Measurements from ENCODE around the gene TMEM82. TPM values are rescaled to one million over a fixed set of nuclear protein-coding genes. Genes with fewer than 3 reads are reported as not detected.

Gene TMEM82
- polyA plus RNA-seq, 1 donor from 2014 or later = not detected

- Histone ChIP-seq H3K9me3 (ENCODE audit: low read length) (no peaks in the 10 kb centered on the region), H3K79me2 (replicated peaks; ENCODE audit: insufficient read depth, low read length) (no peaks in the 10 kb centered on the region), H3K27ac (ENCODE audit: low read length) (no peak overlapping the region), H2AFZ (ENCODE audit: low read depth, low read length) (no peak overlapping the region), H3F3A (ENCODE audit: insufficient read depth, low read length, poor library complexity, severe bottlenecking) (no peaks in the 10 kb centered on the region), H3K27me3 (ENCODE audit: insufficient read depth, low read depth, low read length) (no peaks in the 10 kb centered on the region), H3K9ac (ENCODE audit: low read length) (no peak overlapping the region), H3K4me3 (ENCODE audit: low read length) (no peak overlapping the region), H4K20me1 (ENCODE audit: insufficient read depth) (no peaks in the 10 kb centered on the region), H3K36me3 (ENCODE audit: insufficient read depth, low read length) (no peaks in the 10 kb centered on the region), H3K9me2 (ENCODE audit: insufficient read depth, low read length) (no peaks in the 10 kb centered on the region), H3K4me2 (ENCODE audit: low read length) (no peak overlapping the region)
- TF ChIP-seq TAF1 (IDR thresholded peaks at IDR 0.05; ENCODE audit: low read depth) (no peak), REST (IDR thresholded peaks at IDR 0.05; ENCODE audit: borderline replicate concordance) (no peak), MXI1 (conservative IDR thresholded peaks at IDR 0.05; ENCODE audit: poor library complexity, severe bottlenecking) (no peak), SMC3 (conservative IDR thresholded peaks at IDR 0.05; ENCODE audit: poor library complexity) (no peak), RAD21 (conservative IDR thresholded peaks at IDR 0.05) (no peak), EP300 (conservative IDR thresholded peaks at IDR 0.05; ENCODE audit: poor library complexity, severe bottlenecking) (no peak), POLR2AphosphoS5 (IDR thresholded peaks at IDR 0.05) (no peak), EZH2 (IDR thresholded peaks at IDR 0.05; ENCODE audit: borderline replicate concordance, insufficient read depth, low read length, poor library complexity, severe bottlenecking) (no peak)
- TF ChIP-seq, protein P1, sequence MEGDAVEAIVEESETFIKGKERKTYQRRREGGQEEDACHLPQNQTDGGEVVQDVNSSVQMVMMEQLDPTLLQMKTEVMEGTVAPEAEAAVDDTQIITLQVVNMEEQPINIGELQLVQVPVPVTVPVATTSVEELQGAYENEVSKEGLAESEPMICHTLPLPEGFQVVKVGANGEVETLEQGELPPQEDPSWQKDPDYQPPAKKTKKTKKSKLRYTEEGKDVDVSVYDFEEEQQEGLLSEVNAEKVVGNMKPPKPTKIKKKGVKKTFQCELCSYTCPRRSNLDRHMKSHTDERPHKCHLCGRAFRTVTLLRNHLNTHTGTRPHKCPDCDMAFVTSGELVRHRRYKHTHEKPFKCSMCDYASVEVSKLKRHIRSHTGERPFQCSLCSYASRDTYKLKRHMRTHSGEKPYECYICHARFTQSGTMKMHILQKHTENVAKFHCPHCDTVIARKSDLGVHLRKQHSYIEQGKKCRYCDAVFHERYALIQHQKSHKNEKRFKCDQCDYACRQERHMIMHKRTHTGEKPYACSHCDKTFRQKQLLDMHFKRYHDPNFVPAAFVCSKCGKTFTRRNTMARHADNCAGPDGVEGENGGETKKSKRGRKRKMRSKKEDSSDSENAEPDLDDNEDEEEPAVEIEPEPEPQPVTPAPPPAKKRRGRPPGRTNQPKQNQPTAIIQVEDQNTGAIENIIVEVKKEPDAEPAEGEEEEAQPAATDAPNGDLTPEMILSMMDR (IDR thresholded peaks at IDR 0.05; ENCODE audit: poor library complexity, severe bottlenecking) = no peak
These were observed 7.4 kb upstream of the TMEM82 start for GRCh38 chr1:15734901-15735300.

DNA sequence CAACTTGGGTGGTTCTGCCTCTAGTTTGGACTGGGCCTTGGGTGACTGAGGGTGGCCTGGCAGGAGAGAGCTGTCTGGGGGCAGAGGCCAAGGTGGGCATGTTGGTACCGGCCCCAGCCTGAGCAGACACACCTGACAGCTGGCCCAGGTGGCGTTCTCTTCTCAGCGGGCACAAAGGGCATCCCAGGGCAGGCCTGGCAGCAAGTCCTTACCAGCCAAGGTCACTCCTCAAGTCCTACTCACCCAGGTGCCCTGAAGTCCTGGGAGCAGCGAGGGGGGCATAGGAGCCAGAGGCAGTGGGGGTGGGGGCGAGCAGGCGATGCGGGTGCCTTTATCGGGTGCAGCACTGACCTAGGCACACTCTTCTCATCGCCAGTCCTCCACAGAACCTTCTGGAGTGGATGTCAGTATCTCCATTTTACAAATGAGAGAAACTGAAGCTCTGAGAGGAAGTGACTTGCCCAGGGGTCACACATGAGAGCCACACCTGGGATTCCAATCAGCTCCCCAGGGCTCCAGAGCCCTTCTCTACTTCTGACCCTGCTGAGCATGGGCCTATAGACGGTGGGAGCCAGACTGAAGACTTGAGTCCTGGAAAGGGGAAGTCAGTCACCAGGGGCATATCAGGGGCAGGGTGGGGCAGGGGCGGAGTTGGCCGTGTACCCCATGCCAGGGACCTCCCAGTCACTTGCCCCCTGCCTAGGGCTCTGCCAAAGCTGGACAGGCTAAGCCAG, 6.8 kb upstream of the TMEM82 start:
- Histone ChIP-seq H3K9ac (ENCODE audit: low read length) (no peak overlapping the region), H3K4me3 (ENCODE audit: low read length) (no peak overlapping the region), H3K36me3 (ENCODE audit: insufficient read depth, low read length) (no peaks in the 10 kb centered on the region), H3K27me3 (ENCODE audit: insufficient read depth, low read depth, low read length) (no peaks in the 10 kb centered on the region), H2AFZ (ENCODE audit: low read depth, low read length) (no peak overlapping the region), H3K4me2 (ENCODE audit: low read length) (no peak overlapping the region), H4K20me1 (ENCODE audit: insufficient read depth) (no peaks in the 10 kb centered on the region), H3F3A (ENCODE audit: insufficient read depth, low read length, poor library complexity, severe bottlenecking) (no peaks in the 10 kb centered on the region), H3K27ac (ENCODE audit: low read length) (no peak overlapping the region), H3K9me2 (ENCODE audit: insufficient read depth, low read length) (no peaks in the 10 kb centered on the region), H3K9me3 (ENCODE audit: low read length) (no peaks in the 10 kb centered on the region), H3K79me2 (replicated peaks; ENCODE audit: insufficient read depth, low read length) (no peaks in the 10 kb centered on the region)
- TF ChIP-seq EP300 (conservative IDR thresholded peaks at IDR 0.05; ENCODE audit: poor library complexity, severe bottlenecking) (no peak), REST (IDR thresholded peaks at IDR 0.05; ENCODE audit: borderline replicate concordance) (no peak), SMC3 (conservative IDR thresholded peaks at IDR 0.05; ENCODE audit: poor library complexity) (no peak), TAF1 (IDR thresholded peaks at IDR 0.05; ENCODE audit: low read depth) (no peak), RAD21 (conservative IDR thresholded peaks at IDR 0.05) (no peak), EZH2 (IDR thresholded peaks at IDR 0.05; ENCODE audit: borderline replicate concordance, insufficient read depth, low read length, poor library complexity, severe bottlenecking) (no peak), MXI1 (conservative IDR thresholded peaks at IDR 0.05; ENCODE audit: poor library complexity, severe bottlenecking) (no peak), POLR2AphosphoS5 (IDR thresholded peaks at IDR 0.05) (no peak)
- TF ChIP-seq, protein P1 (IDR thresholded peaks at IDR 0.05; ENCODE audit: poor library complexity, severe bottlenecking) = no peak
